GM12878 (cell line): Measurements from ENCODE around the gene EPHB1. TPM values are rescaled to one million over a fixed set of nuclear protein-coding genes. Genes with fewer than 3 reads are reported as not detected.
A peak's percentile ranks its signal among the peaks of the same experiment; 100 is the strongest.

ENCODE experiments used
- ATAC-seq: fragments of 200-7000 bp; cut with Tn5 transposase; 3 replicates; pipeline ENCODE4 v1.9.1; 2020; ENCODE audit warnings: mild to moderate bottlenecking, moderate library complexity
- BruUV-seq: library from RNA; stranded (reverse); fragments of 400-500 nt; replicated peaks from 2 replicates; lab custom pipeline; 2021; lab: Mats Ljungman, UMichigan
- CTCF ChIA-PET: fragments of 300-600 bp; sonication (Branson Sonifier 250); formaldehyde crosslinking; extraction: SDS; loops from one replicate; lab custom pipeline; 2021; ENCODE audit warnings: inconsistent platforms; lab: Yijun Ruan, JAX
- POLR2A ChIA-PET: fragments of 350-600 bp; formaldehyde crosslinking; extraction: SDS; loops from one replicate; lab custom pipeline; 2021; ENCODE audit warnings: inconsistent platforms; lab: Charles Lee
- RAD21 ChIA-PET: fragments of 300-600 bp; sonication (Branson Sonifier 250); formaldehyde crosslinking; loops from one replicate; lab custom pipeline; 2023; ENCODE audit warnings: antibody characterized with exemption; ENCODE audit not compliant: unreplicated experiment; lab: Charles Lee
- SMC1A ChIA-PET: fragments of 300-600 bp; sonication (Branson Sonifier 250); formaldehyde crosslinking; loops from one replicate; lab custom pipeline; 2023; ENCODE audit not compliant: unreplicated experiment, uncharacterized antibody; lab: Charles Lee
- DNase-seq: peaks from one replicate; pipeline ENCODE4 v3.0.0-alpha.2; 2011; ENCODE audit warnings: low read depth, low spot score
- FAIRE-seq: peaks from 3 replicates; lab custom pipeline; 2011; peaks lifted over from hg19 to GRCh38; lab: Jason Lieb, UNC
- H2AFZ ChIP-seq: 2 replicates; pipeline ENCODE4 v1.6.0; 2011; ENCODE audit warnings: low read depth, low read length, control low read depth; ENCODE audit not compliant: control insufficient read depth
- H3K27ac ChIP-seq: 2 replicates; pipeline ENCODE4 v1.5.1; 2011; ENCODE audit warnings: control low read depth; ENCODE audit not compliant: control insufficient read depth, insufficient read depth
- H3K27me3 ChIP-seq, 2 experiments: replicated peaks in 1 of 2; 2 replicates each; pipeline versions ENCODE4 v1.6.0 to v1.6.1; 2011; ENCODE audit warnings: low read length in 1 of 2; ENCODE audit not compliant: control insufficient read depth in 2 of 2, insufficient read depth in 2 of 2
- H3K36me3 ChIP-seq, 2 experiments: 2 replicates each; pipeline ENCODE4 v1.5.1; 2011; ENCODE audit warnings: low read length in 1 of 2; ENCODE audit not compliant: control insufficient read depth in 2 of 2, insufficient read depth in 2 of 2
- H3K4me1 ChIP-seq: 2 replicates; pipeline ENCODE4 v1.6.1; 2011; ENCODE audit warnings: mild to moderate bottlenecking, low read length, moderate library complexity, mixed read lengths; ENCODE audit not compliant: control insufficient read depth, insufficient read depth
- H3K4me2 ChIP-seq: 2 replicates; pipeline ENCODE4 v1.6.0; 2011; ENCODE audit warnings: control low read depth; ENCODE audit not compliant: control insufficient read depth, insufficient read depth
- H3K4me3 ChIP-seq: fragments of 200-600 bp; sonication (generic); 2 replicates; pipeline ENCODE4 v1.5.1; 2016
- H3K79me2 ChIP-seq: 2 replicates; pipeline ENCODE4 v1.6.0; 2011; ENCODE audit warnings: low read length; ENCODE audit not compliant: control insufficient read depth, insufficient read depth
- H3K9ac ChIP-seq: 2 replicates; pipeline ENCODE4 v1.8.0; 2011; ENCODE audit warnings: low read length, control low read depth, mixed read lengths; ENCODE audit not compliant: control insufficient read depth, insufficient read depth
- H3K9me3 ChIP-seq: replicated peaks from 3 replicates; pipeline ENCODE4 v1.5.1; 2011; ENCODE audit warnings: mild to moderate bottlenecking, low read length; ENCODE audit not compliant: control insufficient read depth, insufficient read depth
- H4K20me1 ChIP-seq: 2 replicates; pipeline ENCODE4 v1.6.0; 2011; ENCODE audit not compliant: control insufficient read depth, insufficient read depth
- ASH2L ChIP-seq: fragments of 300-600, 200-600 bp; sonication (generic); IDR thresholded peaks from 2 replicates; pipeline ENCODE4 v1.6.1; 2017; ENCODE audit warnings: low read depth, mild to moderate bottlenecking, borderline replicate concordance
- EP300 ChIP-seq, 2 experiments: fragments of 150-350 bp in 1 of 2; IDR thresholded peaks; 2 replicates each; pipeline ENCODE4 v1.6.1; 2011 to 2012; ENCODE audit warnings: low read depth in 2 of 2, low read length in 2 of 2, borderline replicate concordance in 1 of 2, improper control_type of control experiment in 1 of 2, inconsistent platforms in 1 of 2; ENCODE audit not compliant: control insufficient read depth in 1 of 2
- ETV6 ChIP-seq, 2 experiments: fragments of 450-650 bp in 1 of 2; IDR thresholded peaks in 1 of 2; conservative IDR thresholded peaks in 1 of 2; 2 replicates each; pipeline ENCODE4 v1.6.1; 2014; ENCODE audit warnings: antibody characterized with exemption in 1 of 2, borderline replicate concordance in 1 of 2, low read depth in 1 of 2, mild to moderate bottlenecking in 1 of 2, moderate library complexity in 1 of 2
- KAT2A ChIP-seq: conservative IDR thresholded peaks from 2 replicates; pipeline ENCODE4 v1.6.1; 2011; ENCODE audit warnings: low read depth, low read length; ENCODE audit not compliant: control insufficient read depth
- KLF5 ChIP-seq: fragments of 450-650 bp; IDR thresholded peaks from 2 replicates; pipeline ENCODE4 v1.6.1; 2014; ENCODE audit warnings: mild to moderate bottlenecking; ENCODE audit not compliant: partially characterized antibody
- MTA2 ChIP-seq: fragments of 450-650 bp; IDR thresholded peaks from 2 replicates; pipeline ENCODE4 v1.6.1; 2016; ENCODE audit warnings: low read depth, mild to moderate bottlenecking, moderate library complexity
- NFXL1 ChIP-seq: fragments of 450-650 bp; IDR thresholded peaks from 2 replicates; pipeline ENCODE4 v1.6.1; 2017; ENCODE audit warnings: antibody characterized with exemption, mild to moderate bottlenecking, borderline replicate concordance
- RUNX3 ChIP-seq: IDR thresholded peaks from 2 replicates; pipeline ENCODE4 v1.6.1; 2012; ENCODE audit warnings: low read length, inconsistent platforms
- STAT1 ChIP-seq: fragments of 450-650 bp; conservative IDR thresholded peaks from 2 replicates; pipeline ENCODE4 v1.6.1; 2014; ENCODE audit warnings: antibody characterized with exemption, mild to moderate bottlenecking
- TAF1 ChIP-seq: IDR thresholded peaks from 2 replicates; pipeline ENCODE4 v1.6.1; 2011; ENCODE audit warnings: mild to moderate bottlenecking, low read depth, low read length, borderline replicate concordance
- TCF12 ChIP-seq: IDR thresholded peaks from 2 replicates; pipeline ENCODE4 v1.6.1; 2011; ENCODE audit warnings: low read depth, mild to moderate bottlenecking, low read length
- ZNF207 ChIP-seq: fragments of 450-650 bp; IDR thresholded peaks from 2 replicates; pipeline ENCODE4 v1.6.1; 2014; ENCODE audit warnings: antibody characterized with exemption, mild to moderate bottlenecking, borderline replicate concordance
- ZNF217 ChIP-seq: fragments of 450-650 bp; IDR thresholded peaks from 2 replicates; pipeline ENCODE4 v1.6.1; 2017; ENCODE audit warnings: antibody characterized with exemption, mild to moderate bottlenecking
- ZNF687 ChIP-seq: fragments of 450-650 bp; IDR thresholded peaks from 2 replicates; pipeline ENCODE4 v1.6.1; 2017; ENCODE audit warnings: mild to moderate bottlenecking, moderate library complexity
- WGBS: methylation state at CpG from one replicate; pipeline ENCODE4 v1.1.6; 2016; ENCODE audit warnings: low lambda C conversion rate; ENCODE audit not compliant: insufficient replicate concordance, insufficient coverage; ENCODE audit errors: missing lambda C conversion rate; 5-methylcytosine and 5-hydroxymethylcytosine counted together
- in situ Hi-C: fragments of 300-500 bp; cut with MboI; formaldehyde crosslinking; loops from 9 replicates; pipeline ENCODE4 v1.14.3; 2018; ENCODE audit warnings: mixed read lengths
- intact Hi-C: fragments of 100-400 bp; cut with micrococcal nuclease; formaldehyde crosslinking; loops from one replicate; pipeline ENCODE4 v1.14.2; 2022; ENCODE audit not compliant: unreplicated experiment
- polyA plus RNA-seq, 11 experiments: library from polyadenylated mRNA; depleted of rRNA in 4 of 11; unstranded in 6 of 11; stranded (reverse) in 5 of 11; fragments of >200 nt; fragmentation: Nextera tagmentation in 4 of 11; fragmentation: Illumina TruSeq in 1 of 11; extraction: Ambion mirVana in 4 of 11; extraction: Trizol in 1 of 11; gene quantifications; 1 replicate in 1 of 11; 2 replicates in 10 of 11; pipeline versions ENCODE4 v1.2.1 to v1.2.3, GENCODE V29; 2011 to 2016; ENCODE audit warnings: inconsistent platforms in 2 of 11, missing spikeins in 2 of 11, low read depth in 1 of 11
- total RNA-seq, 4 experiments: library from RNA; depleted of rRNA in 3 of 4; stranded (reverse); fragments of >200 nt in 3 of 4; fragmentation: Illumina TruSeq in 1 of 4; extraction: Trizol in 1 of 4; gene quantifications; 2 replicates each; pipeline versions ENCODE4 v1.2.1 to v1.2.3, GENCODE V29; 2013 to 2021
- TF ChIP-seq, protein P1 (sequence below): IDR thresholded peaks from 2 replicates; pipeline ENCODE4 v1.6.1; 2011; ENCODE audit warnings: low read depth, low read length, improper control_type of control experiment, borderline replicate concordance
- TF ChIP-seq, protein P2 (sequence below): fragments of 450-650 bp; conservative IDR thresholded peaks from 2 replicates; pipeline ENCODE4 v1.6.1; 2017; ENCODE audit warnings: mild to moderate bottlenecking, moderate library complexity

EPHB1 gene
- total and polyA plus RNA-seq, 10 of the 15 experiments (the other 5 are each of a cell fraction or from before 2014, with no cell fraction given) = 0.33 to 23.8 (median 1.2) TPM

- no peak for TF ChIP-seq ZNF687
- no peak for TF ChIP-seq TCF12
- TF ChIP-seq KLF5 = no peak
- no peak for TF ChIP-seq EP300 (IDR thresholded peaks at IDR 0.05; ENCODE audit: borderline replicate concordance in 1 of 2, control insufficient read depth in 1 of 2, low read depth in 2 of 2, low read length in 2 of 2)
Measured at GRCh38 chr3:134776518-134776917, 18.5 kb upstream of the EPHB1 start (continued).

DNA sequence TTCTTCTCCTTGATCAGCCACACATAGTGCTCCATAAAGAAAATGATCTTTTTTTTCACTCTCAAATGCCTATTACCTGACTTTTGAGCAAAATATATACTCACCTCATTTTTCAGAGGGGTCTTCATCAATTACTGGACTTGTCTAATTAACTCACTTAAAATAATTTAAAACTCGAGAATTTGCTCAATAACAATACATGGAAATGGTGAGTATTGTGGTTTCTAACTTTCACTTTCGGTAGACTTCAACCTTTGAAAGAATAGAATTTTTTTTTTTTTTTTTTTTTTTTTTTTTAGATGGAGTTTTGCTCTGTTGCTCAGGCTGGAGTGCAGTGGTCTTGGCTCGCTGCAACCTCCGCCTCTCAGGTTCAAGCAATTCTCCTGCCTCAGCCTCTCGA is 17.7 kb upstream of the EPHB1 start:
- ChIA-PET RAD21 (no interaction called here), SMC1A (interaction anchor here (1.5 kb wide), 1 partner anchor 17 kb away, joined by 3 read pairs; no protein-coding TSS in a partner anchor), POLR2A (no interaction called here), CTCF (no interaction called here)
- H3K27ac ChIP-seq = no peak overlapping the region
- H3K9ac ChIP-seq = no peak overlapping the region
- H3K9me3 ChIP-seq = no peaks in the 10 kb centered on the region; the same call in 2 of the 3 replicates
- H3K4me1 ChIP-seq = no peaks in the 10 kb centered on the region
- H3K36me3 ChIP-seq = no peaks in the 10 kb centered on the region
- H3K27me3 ChIP-seq = no peaks in the 10 kb centered on the region; a peak in 1 of 4 replicates
- no peaks in the 10 kb centered on the region for H4K20me1 ChIP-seq
- WGBS = 35% methylated on average over 5 of the region's 5 CpGs
- no peak overlapping the region for H3K4me2 ChIP-seq
- FAIRE-seq = no peak
- H2AFZ ChIP-seq = no peak overlapping the region
- peak; percentile 60 for ATAC-seq
- H3K79me2 ChIP-seq = no peaks in the 10 kb centered on the region
- intact Hi-C loops = no loop called here
- H3K4me3 ChIP-seq = no peak overlapping the region
- DNase-seq = no peak
- in situ Hi-C loops = loop anchor here (25.0 kb wide), 1 partner anchor 1110 kb away; no protein-coding TSS in a partner anchor
- no TSS peak for BruUV-seq
- no peak for TF ChIP-seq ETV6 (conservative IDR thresholded peaks at IDR 0.05 in 1 of 2, IDR thresholded peaks at IDR 0.05 in 1 of 2; ENCODE audit: borderline replicate concordance in 1 of 2, low read depth in 1 of 2)
- no peak for TF ChIP-seq ASH2L
- TF ChIP-seq MTA2 = peak; percentile 92
- peak; percentile 12; the same call in 1 of the 2 replicates for TF ChIP-seq RUNX3
- TF ChIP-seq, protein P1, sequence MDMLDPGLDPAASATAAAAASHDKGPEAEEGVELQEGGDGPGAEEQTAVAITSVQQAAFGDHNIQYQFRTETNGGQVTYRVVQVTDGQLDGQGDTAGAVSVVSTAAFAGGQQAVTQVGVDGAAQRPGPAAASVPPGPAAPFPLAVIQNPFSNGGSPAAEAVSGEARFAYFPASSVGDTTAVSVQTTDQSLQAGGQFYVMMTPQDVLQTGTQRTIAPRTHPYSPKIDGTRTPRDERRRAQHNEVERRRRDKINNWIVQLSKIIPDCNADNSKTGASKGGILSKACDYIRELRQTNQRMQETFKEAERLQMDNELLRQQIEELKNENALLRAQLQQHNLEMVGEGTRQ = no peak
- no peak for TF ChIP-seq ZNF217
- TF ChIP-seq ZNF207 = no peak
- TF ChIP-seq STAT1 = no peak
- TF ChIP-seq NFXL1 = no peak
- TF ChIP-seq, protein P2, sequence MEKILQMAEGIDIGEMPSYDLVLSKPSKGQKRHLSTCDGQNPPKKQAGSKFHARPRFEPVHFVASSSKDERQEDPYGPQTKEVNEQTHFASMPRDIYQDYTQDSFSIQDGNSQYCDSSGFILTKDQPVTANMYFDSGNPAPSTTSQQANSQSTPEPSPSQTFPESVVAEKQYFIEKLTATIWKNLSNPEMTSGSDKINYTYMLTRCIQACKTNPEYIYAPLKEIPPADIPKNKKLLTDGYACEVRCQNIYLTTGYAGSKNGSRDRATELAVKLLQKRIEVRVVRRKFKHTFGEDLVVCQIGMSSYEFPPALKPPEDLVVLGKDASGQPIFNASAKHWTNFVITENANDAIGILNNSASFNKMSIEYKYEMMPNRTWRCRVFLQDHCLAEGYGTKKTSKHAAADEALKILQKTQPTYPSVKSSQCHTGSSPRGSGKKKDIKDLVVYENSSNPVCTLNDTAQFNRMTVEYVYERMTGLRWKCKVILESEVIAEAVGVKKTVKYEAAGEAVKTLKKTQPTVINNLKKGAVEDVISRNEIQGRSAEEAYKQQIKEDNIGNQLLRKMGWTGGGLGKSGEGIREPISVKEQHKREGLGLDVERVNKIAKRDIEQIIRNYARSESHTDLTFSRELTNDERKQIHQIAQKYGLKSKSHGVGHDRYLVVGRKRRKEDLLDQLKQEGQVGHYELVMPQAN = no peak
- no peak for TF ChIP-seq TAF1
- no peak for TF ChIP-seq KAT2A
